Measurements from ENCODE around the gene P3R3URF. TPM values are rescaled to one million over a fixed set of nuclear protein-coding genes. Genes with fewer than 3 reads are reported as not detected.
A peak's percentile ranks its signal among the peaks of the same experiment; 100 is the strongest.

P3R3URF gene
- total RNA-seq, 1 donor from 2014 or later: not detected

DNA sequence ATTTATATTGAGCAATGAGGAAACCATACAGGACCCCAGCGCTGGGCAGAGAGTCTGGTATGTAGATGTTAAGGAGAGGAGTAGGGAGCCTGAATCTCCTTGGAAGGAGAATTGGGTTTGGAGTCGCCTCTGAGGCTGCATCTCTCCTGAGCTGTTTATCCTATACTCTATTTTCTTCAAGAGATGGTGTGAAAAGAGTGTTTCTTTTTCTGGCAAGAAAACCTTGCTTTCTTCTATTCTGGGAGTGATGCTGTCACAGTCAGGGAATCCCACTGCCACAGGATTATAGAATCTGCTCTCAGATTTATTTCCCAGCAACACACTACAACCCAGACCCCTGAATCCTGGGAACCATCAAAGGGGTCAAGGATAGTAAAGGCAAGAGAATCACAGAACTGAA is 30.1 kb upstream of the P3R3URF start:
- H3K36me3 ChIP-seq: peaks cover 4 to 6% of the 10 kb centered on the region in 2 donors
- peak overlapping the region; percentile 90 to 95 for H3K27ac ChIP-seq
- TF ChIP-seq, protein P1, sequence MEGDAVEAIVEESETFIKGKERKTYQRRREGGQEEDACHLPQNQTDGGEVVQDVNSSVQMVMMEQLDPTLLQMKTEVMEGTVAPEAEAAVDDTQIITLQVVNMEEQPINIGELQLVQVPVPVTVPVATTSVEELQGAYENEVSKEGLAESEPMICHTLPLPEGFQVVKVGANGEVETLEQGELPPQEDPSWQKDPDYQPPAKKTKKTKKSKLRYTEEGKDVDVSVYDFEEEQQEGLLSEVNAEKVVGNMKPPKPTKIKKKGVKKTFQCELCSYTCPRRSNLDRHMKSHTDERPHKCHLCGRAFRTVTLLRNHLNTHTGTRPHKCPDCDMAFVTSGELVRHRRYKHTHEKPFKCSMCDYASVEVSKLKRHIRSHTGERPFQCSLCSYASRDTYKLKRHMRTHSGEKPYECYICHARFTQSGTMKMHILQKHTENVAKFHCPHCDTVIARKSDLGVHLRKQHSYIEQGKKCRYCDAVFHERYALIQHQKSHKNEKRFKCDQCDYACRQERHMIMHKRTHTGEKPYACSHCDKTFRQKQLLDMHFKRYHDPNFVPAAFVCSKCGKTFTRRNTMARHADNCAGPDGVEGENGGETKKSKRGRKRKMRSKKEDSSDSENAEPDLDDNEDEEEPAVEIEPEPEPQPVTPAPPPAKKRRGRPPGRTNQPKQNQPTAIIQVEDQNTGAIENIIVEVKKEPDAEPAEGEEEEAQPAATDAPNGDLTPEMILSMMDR (IDR thresholded peaks at IDR 0.05): no peak
- H3K4me3 ChIP-seq: no peak overlapping the region
- intact Hi-C loops (cut with DNase I): no loop called here
- no peak for DNase-seq (ENCODE audit: low spot score in 2 of 2)
- peaks cover 0 to 12% of the 10 kb centered on the region in 2 donors for H3K4me1 ChIP-seq
- no peaks in the 10 kb centered on the region for H3K27me3 ChIP-seq
- no peaks in the 10 kb centered on the region for H3K9me3 ChIP-seq

GRCh38 chr1:46205791-46206190 is 29.5 kb upstream of the P3R3URF start:
- Histone ChIP-seq H3K9me3 (no peaks in the 10 kb centered on the region), H3K4me3 (peak overlapping the region in 1 of 2 donors; percentile 83), H3K36me3 (peaks cover 4 to 6% of the 10 kb centered on the region in 2 donors), H3K4me1 (peaks cover 0 to 12% of the 10 kb centered on the region in 2 donors), H3K27ac (peak overlapping the region; percentile 90 to 95), H3K27me3 (no peaks in the 10 kb centered on the region)
- no peak for DNase-seq (ENCODE audit: low spot score in 2 of 2)
- TF ChIP-seq, protein P1 (IDR thresholded peaks at IDR 0.05): no peak
- intact Hi-C loops (cut with DNase I): no loop called here

DNA sequence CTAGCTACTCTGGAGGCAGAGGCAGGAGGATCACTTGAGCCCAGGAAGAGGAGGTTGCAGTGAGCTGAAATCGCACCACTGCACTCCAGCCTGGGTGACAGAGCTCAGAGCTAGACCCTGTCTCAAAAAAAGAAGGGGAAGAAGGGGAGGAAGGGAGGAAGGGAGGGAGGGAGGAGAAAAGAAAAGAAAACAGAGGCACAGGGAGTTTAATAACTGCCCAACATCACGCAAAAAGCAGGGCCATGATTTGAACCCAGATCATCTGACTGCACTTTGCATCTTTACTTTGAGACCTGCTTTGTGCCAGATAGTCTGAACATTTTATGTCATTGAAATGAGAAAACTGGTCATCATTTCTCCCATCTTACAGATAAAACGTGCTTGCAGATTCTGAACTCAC is 28.9 kb upstream of the P3R3URF start:
- intact Hi-C loops (cut with DNase I): no loop called here
- H3K4me3 ChIP-seq: peak overlapping the region; percentile 83 to 87
- DNase-seq (ENCODE audit: low spot score in 2 of 2): no peak

GRCh38 chr1:46204406-46204742 is 28.1 kb upstream of the P3R3URF start:
- peak overlapping the region; percentile 90 to 95 for H3K27ac ChIP-seq
- peak in 1 of 2 donors; percentile 13 for DNase-seq (ENCODE audit: low spot score in 2 of 2)
- intact Hi-C loops (cut with DNase I): no loop called here

More for the DNA sequence above, 28.9 kb upstream of the P3R3URF start:
- peak overlapping the region; percentile 90 to 95 for H3K27ac ChIP-seq
- H3K27me3 ChIP-seq: no peaks in the 10 kb centered on the region
- peaks cover 0 to 12% of the 10 kb centered on the region in 2 donors for H3K4me1 ChIP-seq
- H3K36me3 ChIP-seq: peaks cover 4 to 6% of the 10 kb centered on the region in 2 donors
- H3K9me3 ChIP-seq: no peaks in the 10 kb centered on the region
- TF ChIP-seq, protein P1 (IDR thresholded peaks at IDR 0.05): no peak

GRCh38 chr1:46203738-46204405 is 27.6 kb upstream of the P3R3URF start:
- Histone ChIP-seq H3K27ac (peak overlapping the region; percentile 90 to 95), H3K36me3 (peaks cover 2 to 4% of the 10 kb centered on the region in 2 donors), H3K4me3 (peak overlapping the region; percentile 83 to 87), H3K4me1 (peaks cover 1 to 18% of the 10 kb centered on the region in 2 donors), H3K27me3 (no peaks in the 10 kb centered on the region), H3K9me3 (no peaks in the 10 kb centered on the region)
- TF ChIP-seq, protein P1 (IDR thresholded peaks at IDR 0.05): no peak
- intact Hi-C loops (cut with DNase I): loop anchor here (1.0 to 2.0 kb wide), 3 partner anchors 19 to 99 kb away; partner anchors contain the start of genes LRRC41 and UQCRH
- no peak for DNase-seq (ENCODE audit: low spot score in 2 of 2)

More at GRCh38 chr1:46204406-46204742, 28.1 kb upstream of the P3R3URF start:
- Histone ChIP-seq H3K4me1 (peaks cover 0 to 13% of the 10 kb centered on the region in 2 donors), H3K27me3 (no peaks in the 10 kb centered on the region), H3K4me3 (peak overlapping the region; percentile 83 to 87), H3K36me3 (peaks cover 4 to 6% of the 10 kb centered on the region in 2 donors), H3K9me3 (no peaks in the 10 kb centered on the region)
- TF ChIP-seq, protein P1 (IDR thresholded peaks at IDR 0.05): no peak
